Activated naive CD4-positive, alpha-beta T cell treated with Interleukin-2 at 50 U/mL for 16 hours (primary cell): ENCODE data around the gene ATP4A.
A peak's percentile ranks its signal among the peaks of the same experiment; 100 is the strongest.

ENCODE experiments used
- DNase-seq: peaks from one replicate; pipeline ENCODE4 v3.0.0-alpha.2; 2020

The ATP4A gene

DNA sequence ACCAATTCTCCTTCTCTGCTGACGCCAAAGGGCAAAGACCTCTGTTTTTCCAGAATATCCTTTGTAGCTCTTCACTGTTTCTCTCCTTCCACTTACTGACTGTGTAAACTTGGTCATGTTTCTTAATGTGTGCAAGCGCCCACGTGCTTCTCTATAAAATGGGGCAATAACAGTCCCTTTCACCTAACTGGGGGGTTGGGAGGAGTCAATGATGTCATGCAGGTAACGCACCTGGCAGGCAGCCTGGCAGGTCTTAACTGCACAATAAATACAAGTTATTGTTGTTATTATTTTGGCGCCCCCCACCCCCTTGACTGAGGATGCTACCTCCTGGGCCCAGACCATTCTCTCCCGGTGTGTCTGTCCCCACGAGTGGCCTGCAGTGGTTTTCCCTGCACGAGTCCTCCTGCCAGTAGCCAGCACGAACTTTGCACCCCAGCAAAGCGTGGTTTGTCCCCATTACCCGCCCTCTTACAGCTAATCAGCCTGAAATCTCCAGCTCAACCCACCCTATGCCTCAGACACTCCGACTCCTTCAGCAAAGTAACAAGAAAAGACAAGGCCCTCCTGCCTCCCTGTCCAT, 40.6 kb downstream of the ATP4A start:
- no peak for DNase-seq

DNA sequence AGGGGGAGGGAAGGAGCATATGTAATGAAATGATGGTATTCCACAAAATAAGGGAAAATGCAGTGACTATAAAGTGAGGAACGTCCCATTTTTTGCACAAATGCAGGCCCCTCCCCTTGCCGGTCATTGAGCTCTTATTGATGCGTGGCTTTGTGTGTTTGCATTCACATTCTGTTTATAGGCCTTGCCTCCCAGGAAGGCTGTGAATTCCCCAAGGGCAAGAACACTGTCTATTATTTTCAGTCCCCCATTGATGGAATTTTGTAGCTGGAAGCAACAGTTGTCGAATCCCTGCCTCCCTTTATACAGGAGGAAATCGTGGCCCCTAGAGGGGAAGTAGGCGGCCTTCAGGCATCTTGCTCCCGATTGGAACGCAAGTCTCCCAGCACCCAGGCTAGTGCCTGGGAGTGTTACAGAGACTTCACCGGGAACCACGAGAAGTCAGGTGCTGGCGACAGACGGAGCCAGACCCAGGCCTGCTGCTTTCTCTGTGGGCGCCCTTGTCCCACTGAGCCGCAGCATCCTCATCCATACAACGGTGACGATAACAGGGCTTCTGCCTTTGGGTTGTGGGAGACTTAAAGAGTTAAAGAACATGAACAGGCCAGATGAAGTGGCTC, 42.2 kb downstream of the ATP4A start:
- no peak for DNase-seq

DNA sequence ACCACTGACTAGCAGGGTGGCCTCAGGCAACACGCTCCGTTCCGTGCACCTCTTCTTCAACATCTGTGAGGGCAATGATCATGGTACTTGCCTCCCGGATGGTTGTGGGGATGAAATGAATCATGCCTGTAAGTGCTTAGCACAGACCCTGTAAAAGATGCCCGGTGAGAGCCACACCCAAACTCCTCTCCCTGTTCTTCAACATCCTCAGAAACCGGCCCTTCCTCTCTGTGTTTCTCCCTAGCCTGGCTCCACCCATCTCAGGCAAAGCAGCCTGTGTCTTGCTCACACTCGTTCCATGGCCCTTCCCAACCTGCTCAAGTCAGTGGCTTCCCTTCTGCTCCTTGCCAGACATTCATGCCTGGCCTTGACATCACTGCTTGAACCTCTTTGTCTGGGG, 44.2 kb downstream of the ATP4A start:
- no peak for DNase-seq

DNA sequence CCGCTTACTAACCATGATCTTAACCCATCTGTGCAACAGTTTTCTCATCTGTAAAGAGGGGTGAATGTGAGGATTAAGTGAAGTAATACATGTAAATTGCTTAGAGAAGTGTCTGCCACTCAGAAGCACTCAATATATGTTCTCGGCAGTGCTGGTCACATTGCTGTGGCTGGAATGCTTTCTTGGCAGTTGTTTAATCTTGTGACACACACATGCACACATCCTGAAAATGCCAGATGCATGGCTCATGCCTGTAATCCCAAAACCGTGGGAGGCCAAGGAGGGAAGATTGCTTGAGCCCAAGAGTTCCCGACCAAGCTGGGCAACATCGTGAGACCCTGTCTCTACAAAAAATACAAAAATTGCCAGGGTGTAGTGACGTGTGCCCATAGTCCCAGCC, 45.1 kb downstream of the ATP4A start:
- no peak for DNase-seq

DNA sequence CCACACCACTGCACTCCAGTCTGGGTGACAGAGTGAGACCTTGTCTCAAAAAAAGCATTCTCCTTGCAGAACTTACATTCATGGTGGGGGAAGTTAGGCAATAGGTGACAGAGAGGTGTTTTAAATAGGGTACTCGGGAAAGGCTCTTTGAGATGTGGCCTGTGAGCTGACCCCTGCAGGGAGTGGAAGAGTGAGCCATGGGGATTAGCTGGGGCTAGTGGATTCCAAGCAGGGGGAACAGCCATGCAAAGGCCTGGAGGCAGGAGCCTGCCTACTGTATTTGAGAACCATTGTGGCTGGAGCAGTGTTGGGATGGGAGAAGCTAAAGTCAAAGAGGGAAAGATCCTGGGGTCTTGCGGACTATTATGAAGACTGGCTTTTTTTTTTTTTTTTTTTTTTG, 46.1 kb downstream of the ATP4A start:
- DNase-seq = no peak

DNA sequence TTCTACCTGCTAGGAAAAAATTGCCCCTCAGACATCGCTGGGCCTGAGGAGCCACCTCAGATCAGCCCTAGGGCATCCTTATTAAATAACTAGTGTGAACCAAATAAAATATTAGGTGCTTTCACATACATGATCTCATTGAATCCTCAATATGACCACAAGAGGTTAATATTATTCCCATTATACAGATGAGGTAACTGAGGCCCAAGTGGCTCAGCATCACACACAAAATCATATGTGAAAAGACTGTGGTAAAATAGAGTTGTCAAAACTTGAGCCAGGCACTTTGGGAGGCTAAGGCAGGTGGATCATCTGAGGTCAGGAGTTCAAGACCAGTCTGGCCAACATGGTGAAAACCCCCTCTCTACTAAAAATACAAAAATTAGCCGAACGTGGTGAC, 47.1 kb downstream of the ATP4A start:
- DNase-seq = no peak

DNA sequence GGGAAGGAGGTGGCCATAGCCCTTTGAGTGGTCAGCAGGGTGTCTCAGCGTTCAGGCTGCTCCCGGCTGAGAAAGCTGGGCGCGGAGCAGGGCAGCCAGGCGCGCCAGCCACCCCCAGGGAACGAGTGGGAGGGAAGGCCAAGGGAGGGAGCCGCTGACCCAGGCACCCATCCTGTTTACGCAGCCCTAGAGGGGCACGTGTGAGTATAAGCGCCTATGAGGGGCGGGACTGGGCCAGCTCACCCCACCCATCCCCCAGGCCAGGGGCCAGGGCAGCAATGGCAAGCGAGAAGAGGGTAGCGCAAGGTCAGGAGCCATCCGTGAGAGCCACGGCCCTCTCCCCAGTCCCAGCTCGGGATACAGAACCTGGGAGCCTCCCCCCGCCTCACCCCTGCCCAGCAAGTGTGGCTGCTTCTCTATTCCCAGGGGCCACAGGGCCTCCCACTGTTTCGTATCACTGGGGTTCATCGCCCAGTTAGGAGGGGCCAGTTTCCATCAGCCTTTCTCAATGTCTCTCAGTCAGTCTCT, 49.1 kb downstream of the ATP4A start:
- DNase-seq = no peak

DNA sequence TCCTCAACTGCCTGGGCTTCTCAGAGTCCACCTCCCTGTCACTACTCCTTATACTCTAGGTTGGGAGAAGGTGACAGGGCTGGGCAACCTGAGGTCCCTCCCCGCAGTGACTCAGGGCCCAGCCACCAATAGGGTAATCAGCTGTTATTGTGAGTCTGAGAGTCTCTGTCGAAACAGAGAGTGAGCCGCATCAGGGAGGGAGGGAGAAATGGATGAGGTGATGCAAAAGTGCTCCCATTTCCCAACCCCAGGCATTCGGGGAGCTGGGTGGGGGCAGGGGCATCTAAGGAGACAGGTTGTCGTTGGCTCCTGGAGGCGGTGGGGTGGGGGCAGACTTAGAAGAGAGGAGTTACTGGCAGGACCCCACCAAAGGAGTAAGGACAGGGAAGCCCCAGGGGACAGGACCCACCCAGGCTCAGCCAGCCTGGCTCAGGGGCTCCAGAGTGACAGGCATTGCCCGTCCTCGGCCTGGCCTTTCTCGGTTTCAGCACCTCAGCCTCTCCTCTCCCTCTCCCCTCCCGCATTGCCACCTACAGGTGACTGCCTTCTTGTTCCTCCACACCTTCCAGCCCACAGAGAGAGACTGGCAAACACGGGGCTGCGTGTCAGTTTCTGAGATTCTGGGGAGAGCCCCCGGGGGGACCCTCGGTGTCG, 49.7 kb downstream of the ATP4A start, which contains the start of gene DMKN:
Gene DMKN (minus strand): TSS at position 22 of the 654 bp plus-strand sequence. CDS start 174 bp downstream, outside the sequence.
- no peak for DNase-seq

DNA sequence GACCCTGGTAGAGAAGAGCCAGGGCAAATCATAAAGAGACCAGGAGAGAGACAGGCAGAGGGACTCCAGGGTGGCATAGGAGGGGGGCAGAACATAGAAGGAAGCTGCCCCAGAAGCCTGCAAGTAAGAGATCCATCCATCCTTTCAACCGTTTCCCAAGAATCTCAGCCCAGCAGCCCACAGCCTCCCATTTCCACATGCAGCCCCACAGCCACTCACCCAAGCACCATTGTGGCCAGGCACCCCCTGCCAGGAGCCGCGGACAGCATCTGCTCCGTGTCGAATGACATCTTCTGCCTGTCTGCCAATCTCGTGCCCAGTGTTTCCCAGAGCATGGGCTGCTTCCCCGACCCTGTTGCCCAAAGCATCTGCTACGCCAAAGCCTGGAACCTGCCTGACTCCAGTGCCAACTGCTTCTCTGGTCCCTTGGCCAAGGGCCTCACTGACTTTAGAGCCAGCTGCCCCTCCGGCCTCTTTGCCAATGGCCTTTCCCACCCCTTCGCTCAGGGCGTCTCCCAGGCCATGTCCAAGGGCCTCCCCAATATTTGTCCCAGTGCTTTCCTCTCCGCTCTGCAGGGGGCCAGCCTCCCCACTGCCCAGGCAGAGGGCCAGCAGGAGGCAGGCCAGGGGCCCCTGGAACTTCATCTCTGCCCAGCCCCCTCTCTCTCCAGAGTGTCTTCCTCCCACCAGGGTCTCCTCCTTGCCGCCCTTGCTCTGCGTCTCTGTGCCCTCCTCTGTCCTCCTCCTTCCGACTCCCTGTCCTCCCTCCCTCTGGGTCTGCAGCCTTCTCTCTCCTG, 50.4 kb downstream of the ATP4A start:
- DNase-seq = no peak

DNA sequence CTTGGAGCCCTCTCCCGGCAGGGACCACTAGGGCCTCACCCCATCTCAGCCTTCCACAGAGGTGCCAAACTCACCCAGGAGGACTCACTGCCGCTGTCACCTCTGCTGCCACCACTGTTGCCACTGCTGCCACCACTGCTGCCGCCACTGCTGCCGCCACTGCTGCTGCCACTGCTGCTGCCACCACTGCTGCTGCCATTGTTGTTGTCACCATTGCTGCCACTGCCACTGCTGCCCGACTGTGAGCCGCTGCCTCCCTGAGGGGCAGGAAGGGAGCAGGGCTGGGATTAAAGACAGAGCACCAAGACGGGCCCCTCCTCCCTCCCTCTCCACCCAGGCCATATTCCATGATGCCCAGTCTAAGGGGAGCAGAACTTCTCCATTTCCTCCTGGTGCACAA, 52.1 kb downstream of the ATP4A start:
- no peak for DNase-seq

DNA sequence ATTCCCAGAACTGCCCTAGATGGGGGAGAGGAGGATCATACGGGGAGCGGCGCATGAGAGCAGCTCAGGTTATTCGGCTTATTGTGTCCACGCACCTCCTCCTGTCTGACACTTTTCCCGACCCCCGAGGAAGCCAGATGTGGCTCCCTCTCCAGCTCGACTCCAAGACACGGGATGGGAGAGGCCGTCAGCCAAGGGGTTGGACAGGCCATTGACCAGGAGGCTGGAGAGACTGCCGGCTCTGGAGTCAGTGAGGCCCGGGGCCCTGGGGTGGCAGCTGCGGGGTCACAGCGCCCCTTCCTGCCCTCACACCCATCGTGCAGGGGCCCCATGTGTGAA, 52.9 kb downstream of the ATP4A start:
- DNase-seq = no peak

DNA sequence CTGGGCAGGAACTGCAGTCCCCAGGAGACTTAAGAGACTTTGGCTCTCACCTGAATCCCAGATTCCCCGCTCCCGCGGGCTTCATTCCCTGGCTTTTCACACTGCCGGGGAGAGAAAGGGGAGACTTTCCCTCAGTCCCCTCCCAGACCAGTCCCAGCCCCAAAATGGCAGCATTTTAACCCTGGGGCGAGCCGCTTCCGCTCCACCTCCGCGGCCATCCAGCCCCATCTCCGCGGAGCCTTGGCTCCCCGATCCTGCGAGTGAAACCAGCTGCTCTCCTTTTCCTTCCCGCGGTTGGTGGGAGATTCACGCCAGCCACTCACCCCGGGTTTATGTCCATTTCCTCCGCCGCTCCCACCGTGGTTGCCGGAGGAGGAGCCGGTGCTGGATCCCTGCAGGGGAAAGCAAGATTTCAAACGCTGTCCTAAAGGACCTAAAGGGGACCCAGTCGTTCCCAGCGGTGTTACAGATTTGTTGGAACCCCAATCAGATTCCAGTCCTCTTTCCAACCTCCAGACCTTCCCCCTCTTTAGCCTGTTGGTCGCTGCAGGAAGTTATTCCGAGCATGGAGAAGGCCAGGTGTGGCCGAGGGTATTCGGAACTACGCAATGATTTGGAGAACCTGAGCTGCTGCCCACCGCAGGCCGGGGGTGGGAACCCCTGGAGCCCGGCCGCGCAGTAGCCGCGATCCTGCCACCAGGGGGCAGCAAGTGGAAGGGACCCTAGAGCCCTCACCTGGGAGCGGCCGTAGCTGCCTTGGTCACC, 53.4 kb downstream of the ATP4A start:
- peak; percentile 77 for DNase-seq

DNA sequence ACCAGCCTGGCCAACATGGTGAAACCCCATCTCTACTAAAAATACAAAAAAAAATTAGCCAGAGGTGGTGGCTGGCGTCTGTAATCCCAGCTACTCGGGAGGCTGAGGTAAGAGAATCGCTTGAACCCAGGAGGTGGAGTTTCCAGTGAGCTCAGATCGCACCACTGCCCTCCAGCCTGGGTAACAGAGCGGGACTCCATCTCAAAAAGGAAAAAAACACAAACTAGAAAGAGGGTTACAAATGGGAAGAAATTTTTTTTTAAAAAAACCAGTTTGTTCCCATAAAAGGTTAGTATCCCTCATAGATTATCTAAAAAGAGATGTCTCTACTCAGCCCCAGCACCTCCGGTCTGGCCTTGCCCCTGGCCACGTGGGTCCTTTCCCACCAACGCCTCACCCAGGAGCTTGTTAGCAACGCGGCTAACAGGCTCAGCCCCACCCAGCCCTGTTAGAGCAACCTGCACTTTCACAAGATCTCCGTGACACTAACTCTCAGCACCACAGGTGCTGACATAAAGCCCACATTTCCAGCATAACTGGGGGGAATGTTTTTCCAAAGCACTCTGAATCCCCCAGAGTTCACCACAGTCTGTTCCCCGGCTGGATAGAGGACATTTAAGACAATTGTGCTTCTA, 54.3 kb downstream of the ATP4A start:
- peak; percentile 41 for DNase-seq

DNA sequence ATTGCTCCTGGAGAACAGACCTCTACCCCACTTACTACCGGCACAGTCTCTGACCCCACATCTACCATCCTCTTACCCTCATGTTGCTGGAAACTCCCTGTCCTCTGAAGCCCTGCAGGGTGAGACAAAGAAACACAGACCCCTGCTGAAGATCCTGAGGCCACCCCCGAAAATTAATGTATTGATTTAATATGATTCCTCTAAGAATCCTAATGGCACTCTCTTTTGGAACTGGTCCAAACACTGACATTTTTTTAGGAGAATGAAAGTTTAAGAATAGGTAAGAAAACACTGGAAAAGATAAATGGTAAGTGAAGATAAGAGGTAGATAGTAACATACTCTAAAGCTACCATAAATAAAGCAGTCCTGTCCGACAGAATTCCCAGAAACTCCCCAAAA, 55.3 kb downstream of the ATP4A start:
- no peak for DNase-seq

DNA sequence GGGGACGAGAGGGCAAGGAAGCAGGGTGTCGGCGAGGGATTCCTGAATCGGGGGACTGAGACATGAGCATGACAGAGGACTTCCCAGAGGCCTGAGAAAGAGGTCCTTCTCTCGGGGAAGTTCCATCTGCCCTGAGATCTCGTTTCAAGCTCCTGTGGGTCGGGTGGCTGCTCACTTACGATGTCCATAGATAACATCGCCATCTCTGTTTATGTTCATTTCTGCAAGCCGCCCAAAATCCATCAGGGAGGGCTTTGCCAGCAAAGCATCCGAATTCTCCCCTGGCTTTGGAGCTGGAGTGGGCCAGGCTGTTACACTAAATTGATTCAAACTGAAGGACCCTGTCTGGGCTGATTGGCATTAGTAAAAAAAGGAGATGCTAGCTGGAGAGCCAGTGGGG, 55.9 kb downstream of the ATP4A start:
- DNase-seq = no peak

DNA sequence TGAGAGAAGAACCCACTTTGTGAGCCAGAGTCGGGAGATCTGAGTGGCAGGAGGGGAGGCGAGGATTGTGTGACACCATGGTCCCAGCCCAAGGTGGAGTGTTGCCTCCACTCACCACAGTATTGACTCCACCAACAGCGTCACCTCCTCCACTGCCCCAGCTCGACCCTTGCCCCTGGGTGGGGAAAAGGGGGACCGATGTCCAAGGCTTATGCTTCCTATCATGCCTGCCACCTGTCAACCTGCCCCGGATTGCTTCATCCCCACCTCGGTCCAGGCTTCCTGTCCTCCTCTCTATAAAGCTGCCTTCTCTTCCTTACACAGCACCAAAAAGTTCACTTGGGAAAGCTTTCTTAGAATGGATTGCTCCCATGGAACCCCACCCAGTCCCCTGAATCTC, 57.4 kb downstream of the ATP4A start:
- DNase-seq = no peak

DNA sequence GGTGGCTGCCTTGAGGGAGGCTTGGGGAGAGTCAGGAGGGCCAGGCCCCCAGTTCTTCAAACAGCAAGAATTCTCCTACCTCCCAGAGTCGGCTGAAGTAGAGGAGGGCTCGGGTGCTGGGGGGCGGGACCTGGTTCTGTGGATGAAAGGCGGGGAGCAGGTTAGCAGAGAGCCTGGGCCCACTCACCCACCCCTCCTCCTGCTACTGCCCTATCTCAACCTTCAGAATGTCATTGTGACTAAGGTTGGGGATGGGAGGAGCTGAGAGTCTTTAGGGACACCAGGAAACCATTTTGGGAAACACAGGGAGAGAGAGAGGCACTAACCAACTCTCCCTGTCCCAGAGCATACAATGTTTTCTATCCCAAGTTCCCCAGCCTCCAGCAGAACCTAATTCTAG, 60.7 kb downstream of the ATP4A start:
- DNase-seq = no peak

DNA sequence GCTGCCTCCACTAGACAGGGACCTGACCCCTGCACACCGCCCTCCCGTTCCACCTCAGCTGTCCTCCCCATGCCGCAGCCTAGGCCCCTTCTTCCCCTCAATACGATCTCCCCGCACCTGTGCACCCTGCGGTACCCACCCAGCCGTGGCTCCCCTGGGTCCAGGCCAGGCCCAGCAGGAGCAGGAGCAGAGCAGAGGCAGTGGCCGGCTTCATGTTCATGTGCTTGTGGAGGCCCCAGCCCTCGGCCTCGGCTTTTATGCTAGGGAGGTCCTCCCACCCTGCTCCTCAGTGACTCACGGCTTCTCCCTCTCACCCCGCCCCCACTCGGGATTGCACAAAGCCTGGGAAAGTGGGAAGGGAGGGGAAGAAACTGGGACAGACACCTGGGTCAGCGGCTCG, 61.8 kb downstream of the ATP4A start:
- no peak for DNase-seq

DNA sequence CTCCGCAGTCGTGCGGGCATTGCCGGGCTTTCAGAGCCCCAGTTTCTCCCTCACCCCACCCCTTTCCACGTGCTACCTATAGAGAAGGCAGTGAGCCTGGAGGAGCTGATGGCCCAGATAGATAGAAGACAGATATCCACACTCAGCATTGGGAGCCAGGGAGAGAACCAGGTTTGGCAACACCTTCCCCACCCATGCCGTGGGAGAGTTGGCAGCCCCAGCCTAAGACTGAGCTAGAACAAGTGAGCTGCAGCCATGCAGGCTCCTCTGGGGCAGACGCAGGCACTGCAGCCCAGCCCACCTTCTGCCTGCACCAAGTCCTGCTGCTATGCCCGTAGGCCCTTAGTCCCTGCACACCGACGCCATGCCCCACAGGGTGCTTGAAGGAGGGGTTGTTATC, 62.8 kb downstream of the ATP4A start:
- no peak for DNase-seq
